ENCODE measurements around the gene SYN1. TPM values are rescaled to one million over a fixed set of nuclear protein-coding genes. Genes with fewer than 3 reads are reported as not detected.

The SYN1 gene
- total RNA-seq, 2 donors from 2014 or later: 0.50 to 0.73 TPM

- DNase-seq (no peak), ATAC-seq (no peak)
- intact Hi-C loops (cut with DNase I, micrococcal nuclease): no loop called here
Observed at GRCh38 chrX:47578692-47579091, 41.0 kb downstream of the SYN1 start.

- DNase-seq (no peak), ATAC-seq (no peak)
- intact Hi-C loops (cut with DNase I, micrococcal nuclease): no loop called here
Observed at GRCh38 chrX:47577901-47578300, 41.8 kb downstream of the SYN1 start.

- ATAC-seq (no peak), DNase-seq (no peak)
- intact Hi-C loops (cut with DNase I, micrococcal nuclease): no loop called here
Observed at GRCh38 chrX:47577424-47577823, 42.2 kb downstream of the SYN1 start.

- ATAC-seq: no peak
- intact Hi-C loops (cut with DNase I, micrococcal nuclease): no loop called here
- no peak for DNase-seq
Observed at GRCh38 chrX:47576021-47576898, 43.4 kb downstream of the SYN1 start.

GRCh38 chrX:47574547-47575301 lies 44.9 kb downstream of the SYN1 start:
- peak; percentile 20 for ATAC-seq
- intact Hi-C loops (cut with DNase I, micrococcal nuclease): no loop called here
- DNase-seq: no peak

GRCh38 chrX:47574076-47574546 lies 45.5 kb downstream of the SYN1 start:
- DNase-seq (no peak), ATAC-seq (peak; percentile 21)
- intact Hi-C loops (cut with DNase I, micrococcal nuclease): no loop called here

- intact Hi-C loops (cut with DNase I, micrococcal nuclease): no loop called here
Observed at GRCh38 chrX:47573341-47574075, 46.1 kb downstream of the SYN1 start.

GRCh38 chrX:47572773-47573340 lies 46.8 kb downstream of the SYN1 start:
- intact Hi-C loops (cut with DNase I, micrococcal nuclease): no loop called here
- ATAC-seq: peak; percentile 23
- no peak for DNase-seq

More at GRCh38 chrX:47573341-47574075, 46.1 kb downstream of the SYN1 start:
- peak; percentile 68 for ATAC-seq
- DNase-seq: peak; percentile 47 to 64

- ATAC-seq: no peak
- no peak for DNase-seq
- intact Hi-C loops (cut with DNase I, micrococcal nuclease): no loop called here
Observed at GRCh38 chrX:47571896-47572295, 47.8 kb downstream of the SYN1 start.

GRCh38 chrX:47571215-47571614 lies 48.4 kb downstream of the SYN1 start:
- DNase-seq (no peak), ATAC-seq (no peak)
- intact Hi-C loops (cut with DNase I, micrococcal nuclease): no loop called here

- intact Hi-C loops (cut with DNase I, micrococcal nuclease): no loop called here
- ATAC-seq (no peak), DNase-seq (no peak)
Observed at GRCh38 chrX:47570794-47571193, 48.9 kb downstream of the SYN1 start.

- intact Hi-C loops (cut with DNase I, micrococcal nuclease): no loop called here
- DNase-seq: no peak
- peak; percentile 22 for ATAC-seq
Observed at GRCh38 chrX:47568656-47569295, 50.9 kb downstream of the SYN1 start.

- ATAC-seq (no peak), DNase-seq (no peak)
- intact Hi-C loops (cut with DNase I, micrococcal nuclease): no loop called here
Observed at GRCh38 chrX:47566841-47567240, 52.8 kb downstream of the SYN1 start.

GRCh38 chrX:47564438-47565085 lies 55.1 kb downstream of the SYN1 start:
- ATAC-seq: no peak
- intact Hi-C loops (cut with DNase I, micrococcal nuclease): no loop called here
- no peak for DNase-seq

- DNase-seq: no peak
- no peak for ATAC-seq
- intact Hi-C loops (cut with DNase I, micrococcal nuclease): no loop called here
Observed at GRCh38 chrX:47563801-47564315, 55.8 kb downstream of the SYN1 start.

GRCh38 chrX:47562615-47563243 lies 56.9 kb downstream of the SYN1 start:
- no peak for ATAC-seq
- intact Hi-C loops (cut with DNase I, micrococcal nuclease): no loop called here
- no peak for DNase-seq

- no peak for ATAC-seq
- intact Hi-C loops (cut with DNase I, micrococcal nuclease): no loop called here
- DNase-seq: no peak
Observed at GRCh38 chrX:47561659-47562151, 58.0 kb downstream of the SYN1 start.
